Amygdala (tissue), 56 donors: ENCODE data around the gene CHCHD10.

Experiments
- DNase-seq, 56 donors: peaks; one replicate each; lab custom pipeline; 2025; lab: John Stamatoyannopoulos, UW

Gene CHCHD10

GRCh38 chr22:23752750-23753149 is 15.0 kb downstream of the CHCHD10 start:
- no peak for DNase-seq

- DNase-seq: no peak
Observed at GRCh38 chr22:23752090-23752691, 15.6 kb downstream of the CHCHD10 start.

GRCh38 chr22:23751441-23751996 is 16.3 kb downstream of the CHCHD10 start:
- DNase-seq: peak in 1 of 56 donors; percentile 58

GRCh38 chr22:23750714-23751440 is 16.9 kb downstream of the CHCHD10 start, which contains the start of gene ZNF70:
Gene ZNF70 (minus strand): TSS chr22:23751112. CDS start chr22:23745140, 5,972 bp downstream.
- peak in 49 of 56 donors; percentile 25 to 86 (median 59) for DNase-seq

GRCh38 chr22:23750367-23750713 is 17.4 kb downstream of the CHCHD10 start:
- DNase-seq: no peak

GRCh38 chr22:23749841-23750301 is 17.9 kb downstream of the CHCHD10 start:
- no peak for DNase-seq

- no peak for DNase-seq
Observed at GRCh38 chr22:23745791-23746190, 22.0 kb downstream of the CHCHD10 start.

- no peak for DNase-seq
Observed at GRCh38 chr22:23744485-23744884, 23.3 kb downstream of the CHCHD10 start.

GRCh38 chr22:23744001-23744400 is 23.8 kb downstream of the CHCHD10 start:
- DNase-seq: no peak

- no peak for DNase-seq
Observed at GRCh38 chr22:23743303-23743705, 24.5 kb downstream of the CHCHD10 start.

GRCh38 chr22:23742505-23743264 is 25.1 kb downstream of the CHCHD10 start:
- DNase-seq: peak in 1 of 56 donors; percentile 15

GRCh38 chr22:23737696-23738095 is 30.1 kb downstream of the CHCHD10 start:
- no peak for DNase-seq

GRCh38 chr22:23728108-23728507 is 39.7 kb downstream of the CHCHD10 start:
- peak in 2 of 56 donors; percentile 10 to 21 for DNase-seq

GRCh38 chr22:23722724-23723123 is 45.0 kb downstream of the CHCHD10 start:
- no peak for DNase-seq

GRCh38 chr22:23722160-23722559 is 45.6 kb downstream of the CHCHD10 start:
- DNase-seq: no peak

- DNase-seq: no peak
Observed at GRCh38 chr22:23720855-23721254, 46.9 kb downstream of the CHCHD10 start.

- DNase-seq: peak in 1 of 56 donors; percentile 28
Observed at GRCh38 chr22:23718371-23719165, 49.2 kb downstream of the CHCHD10 start.

GRCh38 chr22:23716811-23717801 is 50.7 kb downstream of the CHCHD10 start:
- peak; percentile 26 to 90 (median 75) for DNase-seq
